Inflammatory macrophage (primary cell): ENCODE measurements around the gene SCIN.

ENCODE experiments used
- DNase-seq, 2 donors: peaks; one replicate each; pipeline ENCODE4 v3.0.0-alpha.2; 2020 to 2022

The SCIN gene

DNA sequence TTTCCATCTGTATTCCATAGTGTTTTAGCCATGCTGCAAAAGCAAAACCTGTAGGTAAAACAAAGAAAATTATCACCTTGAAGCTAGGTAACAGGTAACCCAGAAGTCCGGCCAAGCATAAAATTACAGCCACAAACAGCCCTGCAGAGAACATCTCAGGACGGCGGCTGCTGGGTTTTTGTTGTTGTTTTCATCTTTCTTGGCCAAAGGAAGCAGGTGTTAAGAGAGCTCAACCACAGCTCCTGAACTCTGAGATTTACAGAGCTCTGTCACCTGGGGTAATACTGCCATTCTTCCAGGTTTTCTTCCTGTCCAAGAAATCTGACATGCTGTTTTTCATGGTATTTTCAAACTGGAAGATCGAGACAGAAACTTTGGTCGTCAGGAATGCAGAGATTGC is 847 bp upstream of the SCIN start:
- DNase-seq: no peak

DNA sequence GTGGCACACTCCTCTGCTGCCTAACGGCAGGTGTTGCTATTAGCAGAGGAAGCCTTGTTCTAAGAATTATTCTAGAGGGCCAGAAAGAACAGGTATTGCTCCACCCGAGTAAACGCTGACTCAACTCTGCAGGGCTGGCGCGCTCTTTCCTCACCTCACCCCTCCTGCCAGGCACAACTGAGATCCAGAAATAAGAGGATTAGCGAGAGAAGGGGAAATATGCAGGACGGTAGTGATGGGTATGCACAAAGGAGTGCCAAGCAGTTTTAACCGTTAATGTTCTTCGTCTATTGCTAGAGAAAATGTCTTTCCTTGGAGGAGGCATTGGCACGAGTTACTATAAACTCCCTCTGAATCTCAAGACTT is 369 bp upstream of the SCIN start:
- no peak for DNase-seq

DNA sequence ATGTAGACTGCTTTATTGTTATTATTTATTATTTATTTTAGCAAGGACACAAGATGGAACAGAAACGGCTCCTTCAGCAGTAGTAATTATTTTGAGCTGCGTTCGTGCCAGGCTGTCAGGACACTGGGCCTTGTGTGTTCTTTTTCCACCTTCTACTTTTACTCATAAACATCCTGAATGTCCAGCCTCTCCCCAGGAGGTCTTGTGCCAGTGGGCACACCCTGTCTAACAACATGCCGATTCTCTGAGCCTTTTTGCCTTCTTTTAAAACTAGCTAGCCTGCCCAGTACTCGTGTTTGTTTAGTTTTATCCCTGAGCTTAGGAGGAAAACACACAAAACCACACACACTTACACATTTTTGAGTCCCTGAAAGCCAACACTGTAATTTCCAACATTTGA is 1.2 kb downstream of the SCIN start:
- no peak for DNase-seq

DNA sequence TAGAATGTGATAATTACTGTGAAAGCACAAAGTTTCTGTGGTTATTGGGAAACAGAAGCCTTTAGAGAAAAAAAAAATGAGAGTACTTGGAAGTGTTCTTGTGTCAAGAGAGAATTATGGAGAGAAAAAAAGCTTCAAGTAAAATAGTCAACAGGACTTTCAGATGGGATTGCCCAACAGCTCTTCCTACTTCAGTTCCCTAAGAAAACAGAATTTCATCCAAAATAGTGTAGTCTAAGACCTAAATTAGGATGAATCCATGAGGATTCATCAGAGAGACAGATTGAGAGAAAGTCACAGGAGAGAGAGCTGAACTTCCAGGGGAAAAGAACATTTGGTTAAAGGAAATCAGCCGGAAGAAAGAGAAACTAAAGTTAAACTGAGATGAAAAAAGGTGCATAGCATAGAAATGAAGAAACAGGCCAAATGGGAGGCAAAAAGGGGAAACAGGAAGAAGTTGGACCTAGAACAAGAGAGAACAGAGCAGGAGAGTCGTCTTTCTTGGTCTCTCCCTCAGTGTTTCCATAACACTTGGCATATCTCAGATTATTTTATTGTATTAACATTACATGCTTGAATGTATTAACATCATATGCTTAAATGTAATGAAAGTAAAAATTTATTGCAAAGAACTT is 2.5 kb downstream of the SCIN start:
- DNase-seq: peak in 1 of 2 donors; percentile 16

DNA sequence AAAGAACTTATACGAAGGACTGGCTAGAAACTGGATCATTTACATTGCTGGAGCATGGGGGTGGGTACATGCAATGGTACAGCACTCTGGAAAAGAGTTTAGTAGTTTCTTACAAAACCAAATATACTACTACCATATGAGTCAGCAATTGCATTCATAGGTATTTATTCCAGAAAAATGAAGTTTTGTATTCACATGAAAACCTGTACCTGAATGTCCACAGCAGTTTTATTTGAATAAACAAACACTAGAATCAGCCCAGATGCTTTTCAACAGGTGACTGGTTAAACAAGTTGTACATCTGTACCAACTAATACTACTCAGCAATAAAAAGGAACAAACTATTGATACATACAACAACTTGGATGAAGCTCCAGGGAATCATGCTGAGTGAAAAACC is 3.4 kb downstream of the SCIN start:
- DNase-seq: no peak

DNA sequence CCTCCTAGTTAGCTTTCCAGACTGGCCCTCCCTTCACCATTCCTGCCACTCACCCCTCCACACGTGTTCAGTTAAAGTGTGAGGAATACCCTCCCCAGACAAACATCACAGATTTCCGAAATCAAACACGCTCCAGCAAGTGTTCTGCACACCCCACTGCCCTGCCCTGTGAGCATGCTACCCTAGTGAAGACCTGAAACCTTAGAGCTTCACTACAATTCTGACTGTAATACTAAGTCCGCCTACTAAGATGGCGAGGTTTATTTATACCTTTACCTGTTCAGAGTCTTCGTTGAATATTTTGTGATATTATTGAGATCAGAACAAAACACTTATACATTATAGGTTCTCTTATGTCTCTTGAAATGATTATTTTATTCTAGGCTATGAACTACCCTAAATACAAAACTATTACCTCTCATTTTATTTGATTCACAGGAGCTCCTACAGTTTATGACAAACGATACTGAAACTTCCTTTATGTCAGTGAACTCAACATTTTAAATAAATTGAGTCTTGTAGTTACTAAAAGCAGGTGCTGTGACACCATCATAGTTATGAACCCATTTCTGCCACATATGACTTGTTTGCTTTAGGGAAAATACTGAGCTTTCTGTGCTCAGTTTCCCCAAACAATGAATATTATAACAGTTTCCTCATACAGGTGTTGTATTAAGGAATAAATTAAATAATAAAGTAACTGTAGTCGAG is 8.6 kb downstream of the SCIN start:
- no peak for DNase-seq

DNA sequence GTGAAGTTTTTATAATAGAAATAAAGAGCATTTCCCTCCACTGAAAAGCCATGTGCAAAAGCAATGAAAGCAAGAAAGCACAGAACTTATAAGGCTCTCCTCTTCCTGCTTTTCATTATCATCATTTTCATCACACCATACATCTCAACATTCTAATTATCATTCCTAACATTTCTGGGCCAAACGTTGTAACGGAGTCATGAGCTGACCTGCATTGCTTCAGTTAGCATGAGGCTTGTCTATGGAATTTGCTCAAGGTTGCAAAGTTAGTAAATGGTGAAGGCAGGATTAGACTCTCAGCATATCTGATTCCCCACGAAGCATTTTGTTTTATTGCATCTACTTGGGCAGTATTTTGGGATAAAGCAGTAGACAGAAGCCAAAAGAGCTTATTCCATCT is 11.4 kb downstream of the SCIN start:
- DNase-seq: no peak

DNA sequence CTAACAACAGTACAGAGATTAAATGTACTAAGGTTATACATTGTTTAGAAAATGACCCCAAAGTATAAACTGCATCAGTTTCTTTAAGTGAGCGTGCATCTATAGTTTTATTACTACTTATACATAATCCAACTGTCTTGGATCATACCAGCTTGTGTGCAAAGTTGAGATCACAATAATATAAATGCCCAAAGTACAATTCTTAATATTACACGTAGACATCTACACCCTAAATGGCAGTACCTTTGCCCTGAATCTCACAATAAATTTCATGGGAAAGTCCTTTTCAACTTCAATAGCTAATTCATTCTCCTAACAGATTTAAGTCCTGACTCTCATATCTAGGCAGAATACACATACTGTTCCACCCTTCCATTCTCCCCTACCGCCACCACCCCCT is 11.8 kb downstream of the SCIN start:
- no peak for DNase-seq

DNA sequence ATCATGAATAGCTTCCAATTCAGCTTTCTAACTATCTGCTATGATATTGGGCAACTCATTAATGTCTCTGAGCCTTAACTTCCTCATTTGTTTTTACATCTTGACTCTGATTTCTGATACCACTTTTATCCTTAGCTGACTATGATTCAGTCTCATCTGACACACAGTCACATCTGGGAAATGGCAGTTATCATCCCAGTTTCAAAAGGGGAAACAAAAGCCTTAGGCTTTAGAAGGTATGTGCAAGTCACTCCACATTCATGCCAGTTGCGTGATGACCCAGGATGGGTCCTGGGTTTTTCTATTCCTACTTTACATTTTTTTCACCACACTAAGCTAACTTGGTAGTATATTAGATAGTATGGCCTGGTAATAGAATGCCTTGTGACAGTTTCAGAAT is 12.7 kb downstream of the SCIN start:
- peak; percentile 91 to 92 for DNase-seq

DNA sequence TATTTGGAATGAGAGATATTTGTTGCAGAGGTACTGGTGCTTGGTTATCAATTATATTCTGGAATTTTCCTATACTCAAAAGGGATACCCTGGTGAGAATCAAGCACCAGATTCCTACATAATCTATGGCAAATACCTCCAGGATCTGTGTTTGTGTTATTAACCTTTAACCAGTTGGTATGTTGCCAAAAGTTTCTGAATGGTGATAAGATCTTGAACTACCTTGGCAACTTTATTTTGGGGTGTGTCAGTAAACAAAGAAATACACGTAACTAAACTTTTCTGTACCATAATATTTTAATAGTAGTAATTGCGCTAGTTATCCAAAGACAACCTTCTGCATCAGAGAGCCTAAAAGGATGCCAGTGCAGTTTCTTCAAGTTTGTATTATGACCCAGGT is 13.4 kb downstream of the SCIN start:
- DNase-seq: no peak

DNA sequence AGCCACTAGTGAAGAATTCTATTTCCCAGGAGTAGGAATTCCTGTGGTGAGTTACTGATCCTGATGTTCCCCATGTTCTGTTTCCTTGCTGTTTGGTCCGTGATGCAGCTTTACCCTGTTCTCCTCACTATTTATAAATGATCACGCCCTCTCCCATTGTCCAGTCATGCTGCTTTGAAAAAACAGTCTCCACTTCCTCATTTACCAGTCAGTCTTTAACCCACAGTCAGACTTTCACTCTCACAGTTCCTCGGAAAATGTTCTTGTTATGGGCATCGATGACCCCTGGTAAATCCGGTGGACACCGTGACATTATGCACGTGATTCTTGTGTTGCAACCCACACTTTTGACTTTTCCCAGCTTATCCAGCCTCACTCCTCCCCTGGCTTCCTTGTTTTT is 14.4 kb downstream of the SCIN start:
- peak; percentile 94 to 96 for DNase-seq

DNA sequence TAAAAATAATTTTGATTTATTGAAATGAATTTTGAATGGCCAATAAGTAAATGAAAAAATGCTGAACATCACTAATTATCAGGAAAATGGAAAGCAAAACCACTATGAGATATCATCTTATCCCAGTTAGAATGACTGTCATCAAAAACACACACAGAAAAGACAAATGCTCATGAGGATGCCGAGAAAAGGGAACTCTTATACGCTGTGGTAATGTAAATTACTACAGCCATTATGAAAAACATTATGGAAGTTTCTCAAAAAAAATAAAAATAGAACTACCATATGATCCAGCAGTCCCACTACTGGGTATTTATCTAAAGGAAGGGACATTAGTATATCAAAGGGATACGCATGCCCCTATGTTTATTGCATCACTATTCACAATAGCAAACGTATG is 15.8 kb downstream of the SCIN start:
- peak; percentile 62 to 73 for DNase-seq

DNA sequence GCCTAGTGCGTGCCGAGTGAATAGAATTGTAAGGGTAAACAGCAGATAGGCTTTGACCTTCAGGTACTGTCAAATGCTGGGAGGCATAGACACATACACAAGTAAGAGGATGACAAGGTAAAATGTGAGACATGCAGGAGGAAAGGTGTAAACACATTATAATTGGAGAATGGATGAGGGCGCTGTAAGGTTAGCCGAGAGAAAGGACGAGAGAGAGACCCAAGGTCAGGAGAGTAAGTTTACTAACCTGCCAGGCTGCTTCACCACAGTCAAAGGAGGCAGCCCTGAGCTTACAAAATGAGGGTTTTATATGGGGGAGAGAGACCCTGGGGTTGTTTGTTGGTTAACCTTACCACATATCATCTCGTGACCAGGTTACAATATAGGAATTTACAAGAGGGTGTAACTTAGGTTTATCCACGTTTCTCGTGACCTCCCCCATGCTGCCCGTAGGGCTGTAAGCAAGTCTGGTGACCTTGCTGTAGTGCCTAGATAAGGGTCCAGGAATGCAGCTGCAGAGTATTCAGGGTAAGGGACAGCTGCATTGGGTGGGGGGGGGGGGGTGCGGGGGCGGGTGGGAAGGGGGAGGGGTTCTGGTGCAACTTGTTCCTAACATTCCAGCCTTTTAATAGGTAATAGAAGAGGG is 17.9 kb downstream of the SCIN start:
- no peak for DNase-seq

DNA sequence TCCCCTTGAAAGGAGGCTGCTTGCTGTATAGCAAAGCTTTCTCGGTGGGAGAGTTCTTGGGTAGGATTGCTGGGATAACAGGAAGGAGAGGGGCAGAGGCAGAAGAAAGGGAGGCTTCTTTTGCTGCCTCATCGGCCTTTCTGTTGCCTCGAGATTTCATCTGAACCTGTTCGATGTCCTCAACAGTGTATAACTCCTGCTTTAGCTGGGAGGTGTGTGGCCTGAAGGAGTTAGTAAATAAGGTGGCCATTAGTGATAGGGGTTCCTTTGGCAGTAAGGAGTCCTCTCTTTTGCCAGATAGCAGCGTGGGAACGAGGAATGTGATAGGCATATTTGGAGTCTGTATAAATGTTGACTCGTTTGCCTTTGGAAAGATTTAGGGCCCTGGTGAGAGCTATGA is 20.0 kb downstream of the SCIN start:
- no peak for DNase-seq

DNA sequence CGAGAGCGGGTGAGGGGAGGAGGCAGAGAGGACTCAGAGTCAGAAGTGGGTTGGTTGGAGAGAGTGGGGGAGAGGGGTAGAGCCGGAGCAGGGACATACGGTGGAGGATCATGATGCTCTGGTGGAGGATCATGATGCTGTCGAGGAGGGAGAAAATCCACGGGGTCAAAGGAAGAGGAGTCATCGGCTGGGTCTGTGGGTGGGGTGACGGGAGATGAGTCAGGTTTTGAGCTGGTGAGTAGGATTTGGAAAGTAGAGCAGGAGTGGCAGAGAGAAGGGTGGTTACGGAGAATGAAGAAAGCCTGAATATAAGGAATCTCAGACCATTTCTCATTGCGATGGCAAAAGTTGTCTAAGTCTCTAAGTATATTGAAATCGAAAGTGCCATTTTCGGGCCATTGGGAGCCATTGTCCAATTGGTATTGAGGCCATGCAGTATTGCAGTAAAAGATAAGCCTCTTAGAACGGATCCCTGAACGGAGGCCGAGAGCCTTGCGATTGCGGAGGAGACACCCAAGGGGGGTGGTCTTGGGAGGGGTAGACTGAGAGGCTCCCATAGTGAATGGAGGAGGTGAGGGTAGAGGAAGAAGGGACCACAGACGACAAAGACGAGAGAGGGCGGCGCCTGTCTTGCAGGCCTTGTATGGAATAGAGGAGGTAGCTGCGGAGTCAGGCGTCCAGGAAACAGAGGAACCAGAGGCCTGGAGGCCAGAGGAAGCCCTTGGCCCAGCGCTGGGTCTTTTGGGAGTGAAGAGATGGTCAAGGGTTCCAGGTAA is 23.8 kb downstream of the SCIN start:
- peak; percentile 48 to 59 for DNase-seq

DNA sequence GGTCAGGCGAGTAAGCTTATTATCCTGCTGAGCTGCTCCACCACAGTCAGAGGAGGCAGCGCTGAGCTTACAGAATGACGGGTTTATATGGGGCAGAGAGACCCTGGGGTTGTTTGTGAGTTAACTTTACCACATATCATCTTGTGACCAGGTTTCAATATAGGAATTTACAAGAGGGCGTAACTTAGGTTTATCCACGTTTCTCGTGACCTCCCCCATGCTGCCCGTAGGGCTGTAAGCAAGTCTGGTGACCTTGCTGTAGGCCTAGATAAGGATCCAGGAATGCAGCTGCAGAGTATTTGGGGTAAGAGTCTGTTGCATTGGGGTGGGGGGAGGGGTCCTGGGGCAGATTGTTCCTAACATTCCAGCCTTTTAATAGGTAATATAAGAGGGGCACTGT is 24.6 kb downstream of the SCIN start:
- no peak for DNase-seq

DNA sequence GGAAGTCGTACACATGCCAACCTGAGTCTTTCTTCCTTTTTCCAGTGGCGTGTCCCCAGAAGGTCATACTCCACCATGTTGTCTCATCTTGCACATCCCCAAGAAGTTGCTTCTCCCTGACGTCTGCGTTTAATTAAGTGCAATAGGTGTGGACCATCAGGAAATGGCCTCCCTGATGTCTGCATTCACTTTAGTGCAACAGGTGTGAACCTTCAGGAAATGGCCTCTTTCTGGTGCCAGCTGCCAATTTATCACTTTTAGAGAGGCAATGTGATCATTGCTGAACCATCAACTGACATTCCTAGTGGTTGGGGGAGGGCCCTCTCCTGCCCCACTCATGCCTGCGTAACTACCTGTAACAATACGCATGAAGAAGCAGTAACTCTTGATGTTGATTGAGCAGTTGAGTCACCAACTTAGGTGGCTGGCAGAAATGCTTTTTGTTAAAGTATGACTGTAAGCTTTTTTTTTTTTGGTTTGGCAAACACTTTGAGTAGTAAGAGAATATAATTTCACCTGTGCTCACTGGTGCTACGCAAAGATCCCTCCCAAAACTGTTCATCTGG is 25.8 kb downstream of the SCIN start:
- DNase-seq: no peak

DNA sequence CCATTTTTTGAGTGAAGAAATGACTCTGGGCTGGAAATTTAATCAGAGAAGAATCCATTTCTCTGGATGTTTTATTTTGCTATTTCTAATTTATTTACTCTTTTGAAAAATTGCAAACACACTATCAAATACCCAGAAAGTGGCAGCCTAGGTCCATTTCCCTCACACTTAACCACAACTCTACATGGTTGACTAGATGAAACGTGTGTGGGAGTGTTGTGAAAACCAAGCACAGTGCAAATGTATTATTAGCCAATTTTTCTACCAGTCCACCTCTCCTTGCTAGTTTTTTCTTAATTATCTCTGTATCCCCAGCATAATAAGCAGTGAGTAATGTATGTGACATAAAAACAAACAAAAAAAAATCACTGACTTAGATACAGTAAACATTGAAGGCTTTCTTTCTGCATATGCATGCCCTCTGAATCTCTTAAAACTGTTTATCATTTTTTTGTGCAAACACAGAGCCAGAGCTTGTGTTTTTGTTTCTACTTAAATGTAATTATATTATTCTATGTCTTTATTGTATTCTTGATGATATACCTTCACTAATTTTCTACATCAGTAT is 30.9 kb downstream of the SCIN start:
- peak; percentile 36 to 57 for DNase-seq

DNA sequence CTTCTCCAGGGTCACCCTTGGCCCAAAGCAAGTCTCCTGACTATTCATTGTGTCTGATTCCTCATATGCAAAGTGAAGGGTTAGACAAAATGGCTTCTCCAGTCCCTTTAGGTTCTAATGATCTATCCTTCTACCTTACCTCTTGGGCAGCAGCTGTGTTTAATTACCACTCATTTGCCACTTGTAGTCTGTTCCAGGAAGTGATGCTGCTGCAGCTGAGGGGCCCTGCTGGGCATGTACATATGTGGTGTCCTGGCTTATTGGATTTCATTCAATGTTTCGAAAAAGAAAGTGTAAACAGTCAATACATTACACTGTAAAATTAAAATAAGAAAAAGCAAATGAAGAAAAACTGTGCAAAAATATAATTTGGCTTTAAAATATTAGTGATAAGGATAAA is 36.6 kb downstream of the SCIN start:
- no peak for DNase-seq

DNA sequence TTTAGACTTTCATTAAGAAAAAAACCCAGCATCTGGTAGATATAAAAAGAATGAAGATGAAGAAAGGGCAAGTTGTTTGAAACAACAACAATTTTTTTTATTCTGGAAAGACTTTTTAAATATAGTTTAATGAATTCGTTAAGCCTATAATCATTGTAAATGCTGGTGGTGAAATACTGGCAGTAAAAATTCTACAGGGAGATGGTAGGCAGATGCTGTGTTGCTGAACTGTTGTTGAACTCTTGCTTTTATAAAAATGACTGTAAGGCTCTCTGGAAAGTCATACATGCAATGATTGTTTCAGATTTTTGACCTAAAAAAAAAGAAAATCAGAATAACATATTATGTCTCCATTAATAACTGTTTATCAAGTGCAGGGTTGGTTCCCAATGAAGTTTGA is 39.0 kb downstream of the SCIN start:
- DNase-seq: no peak

DNA sequence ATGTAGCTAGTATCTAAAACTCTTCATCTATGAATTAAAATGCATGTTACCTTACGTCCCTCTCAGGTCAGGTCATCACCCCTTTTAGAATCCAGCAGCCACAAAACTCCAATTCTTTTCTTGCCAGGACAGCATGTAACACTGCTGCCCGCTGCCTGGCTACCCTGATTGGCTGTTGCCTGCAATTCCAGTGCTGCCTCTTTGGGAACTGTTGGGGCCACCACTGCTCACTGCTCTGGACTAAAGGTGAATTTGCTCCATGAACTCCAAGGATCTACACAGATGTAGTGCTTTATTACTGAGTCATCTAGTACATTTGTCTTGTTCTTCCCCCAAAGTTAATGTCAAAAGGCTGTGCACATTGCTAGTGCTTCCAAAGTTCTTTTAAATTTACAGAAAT is 40.4 kb downstream of the SCIN start:
- DNase-seq: no peak

DNA sequence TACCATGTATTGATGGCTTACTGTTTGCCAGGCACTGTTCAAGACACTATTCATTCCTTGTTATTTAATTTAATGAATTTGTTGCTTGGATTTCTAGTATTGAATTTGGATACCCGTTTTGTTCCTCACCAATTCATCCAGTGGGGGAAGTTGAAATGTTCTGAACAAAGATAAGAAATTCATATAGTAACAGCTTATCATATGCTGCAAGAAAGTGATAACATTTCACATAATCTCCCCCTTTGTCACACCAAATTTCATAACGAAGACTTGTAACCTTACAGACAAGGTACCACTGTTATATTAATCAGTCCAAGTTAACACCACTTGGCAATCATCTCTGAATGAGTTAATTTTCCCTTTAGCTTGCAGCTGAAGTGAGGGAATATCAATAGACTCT is 42.1 kb downstream of the SCIN start:
- DNase-seq: no peak
